Prostate gland (tissue), 2 donors: Measurements from ENCODE around the gene STRN3. TPM values are rescaled to one million over a fixed set of nuclear protein-coding genes. Genes with fewer than 3 reads are reported as not detected.

Experiments
- DNase-seq: peaks from one replicate; pipeline ENCODE4 v3.0.0-alpha.2; 2019; ENCODE audit warnings: low spot score
- H3K27ac ChIP-seq, 2 donors: fragments of 200-600 bp; sonication (generic); 2 replicates each; pipeline ENCODE4 v1.5.1; 2017 to 2019
- H3K27me3 ChIP-seq: fragments of 200-600 bp; sonication (generic); replicated peaks from 2 replicates; pipeline ENCODE4 v1.5.1; 2019; ENCODE audit not compliant: insufficient read depth
- H3K36me3 ChIP-seq, 2 donors: fragments of 200-600 bp; sonication (generic); 1 replicate in 1 of 2; 2 replicates in 1 of 2; pipeline versions ENCODE4 v1.5.1 to v1.8.1; 2017 to 2019
- H3K4me1 ChIP-seq: fragments of 200-600 bp; sonication (generic); replicated peaks from 2 replicates; pipeline ENCODE4 v1.5.1; 2019
- H3K4me3 ChIP-seq, 2 donors: fragments of 200-600 bp; sonication (generic); 2 replicates each; pipeline ENCODE4 v1.5.1; 2017 to 2019
- H3K9me3 ChIP-seq: fragments of 200-600 bp; sonication (generic); 2 replicates; pipeline ENCODE4 v1.5.1; 2017
- POLR2A ChIP-seq: fragments of 450-650 bp; IDR thresholded peaks from one replicate; pipeline ENCODE4 v1.6.1; 2016; ENCODE audit warnings: antibody characterized with exemption, mild to moderate bottlenecking
- POLR2AphosphoS5 ChIP-seq: sonication (generic); formaldehyde crosslinking; IDR thresholded peaks from one replicate; pipeline ENCODE4 v1.6.1; 2017; ENCODE audit warnings: antibody characterized with exemption
- WGBS: methylation state at CpG from one replicate; pipeline ENCODE4 v1.1.5; 2018; 5-methylcytosine and 5-hydroxymethylcytosine counted together
- intact Hi-C: fragments of 100-400 bp; cut with DNase I; formaldehyde crosslinking; loops from one replicate; pipeline ENCODE4 v1.14.2; 2022
- total RNA-seq, 2 donors: library from RNA; depleted of rRNA; stranded (reverse); fragments of >200 nt; gene quantifications; one replicate each; pipeline ENCODE4 v1.1.0, GENCODE V29; 2016
- TF ChIP-seq, protein P1 (sequence below), 4 experiments: fragments of 200-600 bp in 2 of 4; fragments of 450-650 bp in 2 of 4; sonication (generic) in 2 of 4; IDR thresholded peaks; 1 replicate in 3 of 4; 2 replicates in 1 of 4; pipeline ENCODE4 v1.5.1; 2016 to 2019; ENCODE audit warnings: antibody characterized with exemption in 4 of 4, mild to moderate bottlenecking in 2 of 4, moderate library complexity in 2 of 4

Gene STRN3
- total RNA-seq, 2 donors from 2014 or later, result 25.6 to 40.5 TPM

DNA sequence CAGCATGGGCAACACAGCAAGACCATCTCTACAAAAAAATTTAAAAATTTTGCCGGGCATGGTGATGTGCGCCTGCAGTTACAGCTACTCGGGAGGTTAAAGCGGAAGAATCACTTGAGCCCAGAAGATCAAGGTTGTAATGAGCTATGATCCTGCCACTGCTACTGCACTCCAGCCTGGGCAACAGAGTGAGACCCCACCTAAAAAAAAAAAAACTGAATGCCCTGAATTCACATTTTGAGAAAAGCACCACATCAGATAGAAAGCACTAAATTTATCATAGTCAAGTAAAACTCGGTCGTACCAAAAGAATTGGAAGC lies 24.9 kb downstream of the STRN3 start:
- no peak for DNase-seq
- WGBS, result 82% methylated on average over 6 of the region's 6 CpGs
- intact Hi-C loops, result no loop called here

DNA sequence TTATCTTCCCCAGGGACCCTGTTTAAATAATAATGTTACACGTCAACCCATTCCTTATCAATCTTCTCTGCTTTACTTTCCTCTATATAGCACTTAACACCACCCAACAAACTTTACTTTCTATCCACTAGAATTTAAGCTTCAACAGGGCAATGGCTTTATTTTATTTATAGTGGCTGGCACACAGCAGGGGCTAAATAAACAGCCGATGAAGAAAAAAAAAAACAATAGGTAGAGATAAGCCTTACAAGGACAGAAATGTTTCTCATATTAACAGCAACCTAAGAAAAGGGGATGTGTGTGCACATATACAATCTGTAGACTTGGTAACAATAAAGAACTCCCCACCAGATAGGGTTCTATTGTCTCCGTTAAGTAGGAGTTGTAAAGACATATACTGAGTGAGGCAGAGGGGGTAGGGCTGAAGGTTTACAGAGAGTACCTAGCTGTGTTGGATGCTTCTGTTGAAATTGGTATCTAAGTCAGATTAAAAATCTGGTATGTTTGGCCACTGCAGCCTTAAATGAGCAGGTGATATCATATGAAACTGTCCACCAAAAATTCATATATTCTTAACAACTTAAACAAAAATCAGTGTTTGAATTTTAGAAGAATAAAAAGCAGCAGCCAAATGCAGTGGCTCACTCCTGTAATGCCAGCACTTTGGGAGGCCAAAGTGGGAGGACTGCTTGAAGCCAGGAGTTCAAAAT lies 25.4 kb downstream of the STRN3 start:
- Histone ChIP-seq H3K27ac (no peak overlapping the region), H3K36me3 (no peaks in the 10 kb centered on the region), H3K9me3 (no peaks in the 10 kb centered on the region), H3K4me1 (no peaks in the 10 kb centered on the region), H3K27me3 (no peaks in the 10 kb centered on the region), H3K4me3 (no peak overlapping the region)
- DNase-seq, result no peak
- 63% methylated on average over 3 of the region's 3 CpGs for WGBS
- intact Hi-C loops, result no loop called here
- TF ChIP-seq POLR2AphosphoS5, result no peak
- no peak for TF ChIP-seq POLR2A

More for the DNA sequence above, 24.9 kb downstream of the STRN3 start:
- Histone ChIP-seq H3K27me3 (no peaks in the 10 kb centered on the region), H3K9me3 (no peaks in the 10 kb centered on the region), H3K27ac (no peak overlapping the region), H3K4me1 (no peaks in the 10 kb centered on the region), H3K36me3 (no peaks in the 10 kb centered on the region), H3K4me3 (no peak overlapping the region)
- TF ChIP-seq POLR2AphosphoS5 (no peak), POLR2A (no peak)
- TF ChIP-seq, protein P1, sequence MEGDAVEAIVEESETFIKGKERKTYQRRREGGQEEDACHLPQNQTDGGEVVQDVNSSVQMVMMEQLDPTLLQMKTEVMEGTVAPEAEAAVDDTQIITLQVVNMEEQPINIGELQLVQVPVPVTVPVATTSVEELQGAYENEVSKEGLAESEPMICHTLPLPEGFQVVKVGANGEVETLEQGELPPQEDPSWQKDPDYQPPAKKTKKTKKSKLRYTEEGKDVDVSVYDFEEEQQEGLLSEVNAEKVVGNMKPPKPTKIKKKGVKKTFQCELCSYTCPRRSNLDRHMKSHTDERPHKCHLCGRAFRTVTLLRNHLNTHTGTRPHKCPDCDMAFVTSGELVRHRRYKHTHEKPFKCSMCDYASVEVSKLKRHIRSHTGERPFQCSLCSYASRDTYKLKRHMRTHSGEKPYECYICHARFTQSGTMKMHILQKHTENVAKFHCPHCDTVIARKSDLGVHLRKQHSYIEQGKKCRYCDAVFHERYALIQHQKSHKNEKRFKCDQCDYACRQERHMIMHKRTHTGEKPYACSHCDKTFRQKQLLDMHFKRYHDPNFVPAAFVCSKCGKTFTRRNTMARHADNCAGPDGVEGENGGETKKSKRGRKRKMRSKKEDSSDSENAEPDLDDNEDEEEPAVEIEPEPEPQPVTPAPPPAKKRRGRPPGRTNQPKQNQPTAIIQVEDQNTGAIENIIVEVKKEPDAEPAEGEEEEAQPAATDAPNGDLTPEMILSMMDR (IDR thresholded peaks at IDR 0.05), result no peak

DNA sequence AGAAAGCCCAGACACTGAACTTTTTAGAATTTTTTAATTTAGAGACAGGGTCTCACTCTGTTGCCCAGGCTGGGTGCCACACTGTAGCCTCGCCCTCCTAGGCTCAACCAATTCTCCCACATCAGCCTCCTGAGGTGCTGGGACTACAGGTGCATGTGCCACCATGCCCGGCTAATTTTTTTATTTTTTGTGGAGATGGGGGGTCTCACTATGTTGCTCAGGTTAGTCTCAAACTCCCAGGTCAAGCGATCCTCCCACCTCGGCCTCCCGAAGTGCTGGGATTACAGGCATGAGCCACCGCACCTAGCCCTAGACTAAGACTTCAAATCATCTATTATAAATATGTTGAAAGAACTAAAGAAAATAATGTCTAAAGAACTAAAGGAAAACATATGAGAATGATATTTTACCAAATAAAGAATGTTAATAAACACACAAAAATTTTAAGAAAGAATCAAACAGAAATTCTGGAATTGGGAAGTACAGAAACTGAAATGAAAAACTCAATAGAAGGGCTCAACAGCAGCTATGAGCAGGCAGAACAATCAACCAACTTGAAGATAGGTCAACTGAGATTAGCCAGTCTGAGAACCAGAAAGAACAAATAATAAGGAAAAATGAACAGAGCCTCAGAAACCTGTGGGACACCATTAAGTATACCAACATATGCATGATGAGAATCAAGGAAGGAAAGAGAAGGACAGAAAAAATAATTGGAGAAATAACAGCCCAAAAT lies 27.0 kb downstream of the STRN3 start:
- over 99% methylated on average over 6 of the region's 6 CpGs for WGBS
- no peak for DNase-seq
- Histone ChIP-seq H3K4me3 (no peak overlapping the region), H3K27me3 (no peaks in the 10 kb centered on the region), H3K36me3 (no peaks in the 10 kb centered on the region), H3K27ac (no peak overlapping the region), H3K4me1 (no peaks in the 10 kb centered on the region), H3K9me3 (no peaks in the 10 kb centered on the region)
- TF ChIP-seq POLR2A (no peak), POLR2AphosphoS5 (no peak)
- TF ChIP-seq, protein P1 (IDR thresholded peaks at IDR 0.05), result no peak
- intact Hi-C loops, result no loop called here

DNA sequence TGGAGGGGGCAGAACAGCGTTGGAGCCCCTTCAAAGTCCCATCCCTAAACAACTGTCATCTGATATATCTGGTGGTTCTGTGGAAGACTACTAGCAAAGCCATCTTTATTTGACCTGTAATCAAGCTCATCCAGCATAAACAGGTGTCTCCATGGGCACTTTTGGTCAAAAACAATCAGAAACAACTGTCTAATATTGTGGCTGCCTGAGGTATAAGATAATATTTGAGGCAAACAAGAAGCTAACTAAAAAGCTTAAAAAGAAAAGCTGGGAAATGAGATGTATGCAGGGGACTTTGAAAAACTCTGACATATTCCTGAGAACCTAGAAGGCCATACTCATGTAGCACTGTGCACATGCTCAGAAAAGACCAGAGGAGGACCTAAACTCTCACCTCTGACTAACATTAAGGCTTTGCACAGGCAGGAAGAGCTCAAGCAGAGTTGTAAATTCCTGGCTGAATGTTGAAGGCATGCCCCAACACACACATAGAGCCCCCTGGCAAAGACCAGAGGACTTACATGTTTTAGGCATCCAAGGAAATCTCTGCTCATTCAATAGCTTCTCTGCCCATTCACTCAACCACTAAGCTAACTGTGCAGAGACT lies 28.0 kb downstream of the STRN3 start:
- Histone ChIP-seq H3K4me3 (no peak overlapping the region), H3K27ac (no peak overlapping the region), H3K36me3 (no peaks in the 10 kb centered on the region), H3K27me3 (no peaks in the 10 kb centered on the region), H3K4me1 (no peaks in the 10 kb centered on the region), H3K9me3 (no peaks in the 10 kb centered on the region)
- DNase-seq, result no peak
- WGBS, result 100% methylated on average over 1 of the region's 1 CpG
- intact Hi-C loops, result no loop called here
- TF ChIP-seq, protein P1 (IDR thresholded peaks at IDR 0.05), result no peak
- TF ChIP-seq POLR2A (no peak), POLR2AphosphoS5 (no peak)

DNA sequence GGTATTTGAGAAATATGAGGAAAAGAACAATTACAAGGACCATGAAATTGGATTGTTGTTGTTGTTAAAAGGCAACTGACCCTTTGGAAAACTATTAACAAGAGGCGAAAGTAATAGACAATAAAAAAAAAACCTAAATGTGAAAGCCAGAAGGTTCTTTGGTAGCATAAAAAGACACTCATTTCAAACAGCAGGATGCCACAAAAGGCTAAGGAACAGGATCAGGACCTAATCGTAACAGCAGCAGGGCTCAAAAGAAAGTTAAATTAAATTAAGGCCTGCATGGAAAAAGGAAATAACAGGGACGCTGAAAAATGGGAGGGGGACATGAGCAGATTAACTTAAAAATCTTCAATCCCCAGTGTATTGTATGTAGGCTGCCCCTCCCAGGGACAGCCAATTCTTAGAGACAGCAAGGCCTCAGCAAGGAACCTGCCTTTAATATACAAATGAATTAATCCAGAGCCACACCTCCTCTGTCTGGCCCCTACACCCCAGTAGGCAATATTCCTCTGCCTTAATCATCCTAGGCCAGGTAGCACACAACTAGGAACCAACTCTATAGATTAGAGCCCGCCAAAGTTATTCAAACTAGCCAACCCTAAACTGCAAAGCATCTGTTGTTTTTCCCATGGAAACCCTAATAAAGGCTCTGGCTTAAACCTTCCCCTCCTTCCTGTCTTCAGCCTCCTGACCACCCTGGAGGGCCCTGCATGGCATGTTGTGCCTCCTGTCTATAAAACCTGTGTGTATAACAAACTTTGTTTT lies 29.1 kb downstream of the STRN3 start:
- H3K27me3 ChIP-seq, result no peaks in the 10 kb centered on the region
- no peaks in the 10 kb centered on the region for H3K4me1 ChIP-seq
- TF ChIP-seq POLR2AphosphoS5, result no peak
- TF ChIP-seq POLR2A, result no peak
- TF ChIP-seq, protein P1 (IDR thresholded peaks at IDR 0.05), result no peak
- WGBS, result 82% methylated on average over 4 of the region's 4 CpGs
- no peak overlapping the region for H3K4me3 ChIP-seq
- DNase-seq, result no peak
- no peak overlapping the region for H3K27ac ChIP-seq
- H3K36me3 ChIP-seq, result no peaks in the 10 kb centered on the region
- intact Hi-C loops, result no loop called here
- no peaks in the 10 kb centered on the region for H3K9me3 ChIP-seq
